Measurements from ENCODE around the gene TGM1.

DNA sequence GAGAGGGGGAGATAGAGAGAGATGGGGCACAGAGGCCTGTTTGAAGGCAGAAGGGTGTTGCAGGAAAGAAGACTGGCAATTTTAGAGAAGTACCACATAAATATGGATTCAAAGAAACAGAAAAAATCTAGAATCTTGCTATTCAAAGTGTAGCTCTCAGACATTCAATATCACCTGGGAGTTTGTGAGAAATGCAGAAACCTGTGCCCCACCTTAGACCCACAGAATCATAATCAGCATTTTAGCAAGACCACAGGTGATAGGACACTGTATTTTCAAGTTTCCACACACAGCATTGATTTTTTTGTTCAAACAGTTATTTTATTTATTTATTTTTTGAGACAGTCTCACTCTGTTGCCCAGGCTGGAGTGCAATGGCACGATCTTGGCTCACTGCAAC, 34.1 kb downstream of the TGM1 start:
- no peak for TF ChIP-seq POLR2A (IDR thresholded peaks at IDR 0.05; ENCODE audit: low read length)
- TF ChIP-seq GATA1 (IDR thresholded peaks at IDR 0.05; ENCODE audit: low read depth, low read length) = no peak
